CD4-positive, alpha-beta T cell treated with Interleukin-1 beta for 1 hour (primary cell): Measurements from ENCODE around the gene LMAN1.

Source experiments
- DNase-seq, 2 donors: peaks; one replicate each; pipeline ENCODE4 v3.0.0-alpha.2; 2020 to 2022

The LMAN1 gene, protein sequence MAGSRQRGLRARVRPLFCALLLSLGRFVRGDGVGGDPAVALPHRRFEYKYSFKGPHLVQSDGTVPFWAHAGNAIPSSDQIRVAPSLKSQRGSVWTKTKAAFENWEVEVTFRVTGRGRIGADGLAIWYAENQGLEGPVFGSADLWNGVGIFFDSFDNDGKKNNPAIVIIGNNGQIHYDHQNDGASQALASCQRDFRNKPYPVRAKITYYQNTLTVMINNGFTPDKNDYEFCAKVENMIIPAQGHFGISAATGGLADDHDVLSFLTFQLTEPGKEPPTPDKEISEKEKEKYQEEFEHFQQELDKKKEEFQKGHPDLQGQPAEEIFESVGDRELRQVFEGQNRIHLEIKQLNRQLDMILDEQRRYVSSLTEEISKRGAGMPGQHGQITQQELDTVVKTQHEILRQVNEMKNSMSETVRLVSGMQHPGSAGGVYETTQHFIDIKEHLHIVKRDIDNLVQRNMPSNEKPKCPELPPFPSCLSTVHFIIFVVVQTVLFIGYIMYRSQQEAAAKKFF

DNA sequence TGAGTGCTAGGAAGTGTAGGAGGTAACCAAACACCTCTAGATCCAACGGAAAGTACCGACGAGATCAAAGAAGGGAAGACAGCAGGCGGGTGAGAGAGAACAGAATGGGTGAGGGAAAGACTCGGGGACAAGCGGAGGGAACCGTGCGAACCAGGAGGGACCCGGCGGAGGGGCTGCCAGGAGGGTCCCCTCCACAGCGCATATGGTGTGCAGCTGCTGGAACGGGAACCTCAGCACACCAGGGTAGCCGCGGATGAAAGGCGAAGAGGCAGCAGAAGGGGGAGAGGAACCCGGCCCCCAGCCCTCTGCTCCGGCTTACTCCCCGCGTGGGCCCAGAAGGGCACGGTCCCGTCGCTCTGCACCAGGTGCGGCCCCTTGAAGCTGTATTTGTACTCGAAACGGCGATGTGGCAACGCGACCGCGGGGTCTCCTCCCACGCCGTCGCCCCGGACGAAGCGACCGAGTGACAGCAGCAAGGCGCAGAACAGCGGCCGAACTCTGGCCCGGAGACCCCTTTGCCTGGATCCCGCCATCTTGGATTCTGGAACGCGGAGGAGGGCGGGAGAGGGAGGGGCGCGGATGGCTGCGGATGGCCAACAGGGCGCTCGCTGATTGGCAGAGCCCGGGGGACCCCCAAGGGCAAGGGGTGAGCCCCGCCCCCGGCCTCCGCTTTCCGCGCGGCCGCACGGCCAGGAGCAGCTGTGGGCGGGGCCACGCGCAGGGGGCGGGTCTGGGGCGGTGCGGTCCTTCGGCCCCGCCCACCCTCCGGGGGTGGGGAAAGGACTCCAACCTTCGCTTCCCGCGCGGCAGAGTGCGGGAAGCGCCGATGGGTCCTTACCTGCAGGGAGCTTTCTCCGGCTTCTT is at the start of gene LMAN1:
LMAN1 (minus strand) TSS at position 554 of the 864 bp plus-strand sequence; CDS start at position 533, 21 bp downstream.
- peak; percentile 93 to 94 for DNase-seq

DNA sequence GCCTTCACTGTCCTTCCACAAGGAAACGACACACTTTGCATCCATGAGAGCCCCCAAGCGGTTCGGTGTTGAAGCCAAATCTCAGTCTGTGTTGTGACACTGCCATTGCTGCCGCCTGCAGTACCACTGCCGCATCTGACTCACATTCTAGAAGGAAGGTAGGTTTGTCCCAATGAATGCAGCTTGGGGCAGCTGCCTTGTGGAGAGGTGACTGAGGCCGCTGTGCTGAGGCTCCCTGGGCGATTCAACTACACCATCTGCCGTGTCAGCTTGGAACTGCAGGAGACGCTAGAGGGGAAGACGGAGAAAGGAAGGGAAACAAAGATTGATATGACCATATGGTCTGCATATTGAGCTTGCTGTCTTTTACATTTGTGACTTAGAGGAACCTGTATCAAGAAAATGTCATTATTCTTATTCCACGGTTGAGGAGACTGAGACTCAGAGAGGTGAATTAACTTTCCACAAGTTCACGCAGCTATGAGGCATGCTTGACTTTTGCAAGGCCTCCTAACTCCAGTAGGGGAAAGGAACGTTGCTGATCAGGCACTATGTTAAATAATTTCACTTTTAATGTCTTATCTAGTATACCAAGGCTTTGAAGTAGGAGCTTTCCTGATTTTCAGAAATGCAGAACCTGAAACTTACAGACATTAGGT is 43.5 kb upstream of the LMAN1 start:
- peak; percentile 59 to 65 for DNase-seq

DNA sequence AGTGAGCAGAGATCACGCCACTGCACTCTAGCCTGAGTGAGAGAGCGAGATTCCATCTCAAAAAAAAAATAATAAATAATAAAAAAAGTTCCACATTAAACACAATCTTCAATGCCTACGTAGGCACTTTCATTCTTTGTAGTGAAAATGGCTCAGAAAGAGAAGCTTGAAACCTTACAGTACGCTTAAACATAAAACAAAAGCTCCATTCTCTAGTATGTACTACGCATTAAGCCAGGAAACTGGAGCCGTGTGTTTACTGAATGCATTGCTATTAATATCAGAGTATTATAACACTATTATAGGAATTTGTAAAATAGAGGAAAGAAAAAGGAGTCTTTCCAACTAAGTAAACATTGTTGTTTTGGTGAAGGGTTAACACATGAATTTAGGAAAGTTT is 41.3 kb upstream of the LMAN1 start:
- DNase-seq, result no peak

DNA sequence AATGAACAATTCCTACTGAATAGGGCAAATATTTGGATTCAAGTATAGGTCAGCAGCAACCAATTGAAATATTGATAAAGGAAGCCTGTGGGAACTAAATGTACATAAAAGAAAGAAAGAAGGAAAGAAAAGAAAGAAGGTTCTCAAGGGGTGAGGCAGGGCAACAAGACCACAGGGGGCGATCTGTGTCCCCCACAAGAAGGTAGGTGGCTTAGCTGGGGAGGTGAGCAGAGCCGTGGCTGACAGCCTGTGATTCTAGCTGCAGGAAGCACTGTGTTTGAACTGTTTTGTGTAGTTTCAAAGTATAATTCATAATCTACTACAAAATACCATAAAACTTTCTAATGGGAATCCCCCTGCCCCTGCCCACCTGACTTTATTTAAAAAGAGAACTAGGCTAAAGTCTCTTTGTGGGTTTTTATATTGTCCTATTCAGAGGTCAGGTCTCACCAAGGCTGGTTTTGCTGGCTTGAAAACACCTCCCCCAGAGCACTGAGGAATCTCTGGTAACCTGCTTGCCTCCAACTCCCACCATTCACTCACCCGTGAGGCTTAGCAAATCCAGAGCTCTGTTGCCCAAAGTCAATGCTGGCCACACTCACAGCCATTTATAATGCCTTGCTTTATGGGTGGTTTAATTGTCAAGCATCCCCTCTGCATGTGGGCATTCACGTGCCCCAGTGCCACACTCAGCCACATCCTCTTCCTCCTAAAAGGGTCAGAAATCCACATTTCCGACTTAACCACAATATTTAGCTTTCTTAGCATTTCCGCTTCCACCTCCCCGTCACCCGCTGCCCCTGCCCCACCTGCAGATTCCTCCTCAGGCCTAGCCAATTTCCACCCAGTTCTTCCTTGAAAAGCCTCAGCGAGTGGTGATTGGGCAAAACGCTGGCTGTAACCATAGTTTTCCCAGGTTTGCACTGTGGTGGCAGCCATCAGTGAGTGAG is 36.4 kb upstream of the LMAN1 start:
- DNase-seq, result no peak

DNA sequence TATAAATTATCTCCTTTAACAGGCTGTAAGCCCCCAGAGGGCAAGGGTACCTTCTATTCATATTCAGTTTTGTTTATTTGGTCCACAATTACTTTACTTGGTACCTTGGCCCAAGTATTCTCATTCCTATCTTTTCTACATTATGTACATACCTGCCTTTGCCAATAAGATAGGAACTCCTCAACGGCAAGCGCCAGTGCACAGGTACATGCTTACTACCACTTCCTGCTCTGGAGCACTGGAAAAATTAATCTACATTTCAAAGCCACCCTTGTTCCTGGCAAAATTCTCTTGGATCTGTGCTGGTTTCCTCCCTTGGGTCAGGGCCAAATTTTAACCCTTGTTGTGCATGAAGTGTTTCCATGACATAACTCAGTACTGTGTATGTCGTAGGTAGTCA is 34.3 kb upstream of the LMAN1 start:
- no peak for DNase-seq

DNA sequence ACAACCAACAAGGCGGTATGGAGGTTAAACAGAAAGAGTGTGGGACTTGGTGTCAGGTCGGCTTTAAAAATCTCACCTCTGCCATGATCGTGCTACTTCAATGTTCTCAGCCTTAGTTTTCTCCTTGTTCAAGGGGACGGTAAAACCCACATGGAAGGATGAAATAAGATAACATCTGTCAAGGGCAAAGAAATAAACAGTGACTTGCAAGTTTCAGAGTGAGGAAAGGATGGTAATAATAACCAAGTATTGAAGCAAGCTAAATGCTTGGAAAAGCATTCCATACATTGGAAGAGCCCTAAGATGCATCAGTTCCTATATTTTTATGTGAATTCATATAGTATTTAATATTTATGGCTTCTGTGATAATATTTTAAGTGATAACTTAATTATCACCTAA is 29.8 kb upstream of the LMAN1 start:
- no peak for DNase-seq

DNA sequence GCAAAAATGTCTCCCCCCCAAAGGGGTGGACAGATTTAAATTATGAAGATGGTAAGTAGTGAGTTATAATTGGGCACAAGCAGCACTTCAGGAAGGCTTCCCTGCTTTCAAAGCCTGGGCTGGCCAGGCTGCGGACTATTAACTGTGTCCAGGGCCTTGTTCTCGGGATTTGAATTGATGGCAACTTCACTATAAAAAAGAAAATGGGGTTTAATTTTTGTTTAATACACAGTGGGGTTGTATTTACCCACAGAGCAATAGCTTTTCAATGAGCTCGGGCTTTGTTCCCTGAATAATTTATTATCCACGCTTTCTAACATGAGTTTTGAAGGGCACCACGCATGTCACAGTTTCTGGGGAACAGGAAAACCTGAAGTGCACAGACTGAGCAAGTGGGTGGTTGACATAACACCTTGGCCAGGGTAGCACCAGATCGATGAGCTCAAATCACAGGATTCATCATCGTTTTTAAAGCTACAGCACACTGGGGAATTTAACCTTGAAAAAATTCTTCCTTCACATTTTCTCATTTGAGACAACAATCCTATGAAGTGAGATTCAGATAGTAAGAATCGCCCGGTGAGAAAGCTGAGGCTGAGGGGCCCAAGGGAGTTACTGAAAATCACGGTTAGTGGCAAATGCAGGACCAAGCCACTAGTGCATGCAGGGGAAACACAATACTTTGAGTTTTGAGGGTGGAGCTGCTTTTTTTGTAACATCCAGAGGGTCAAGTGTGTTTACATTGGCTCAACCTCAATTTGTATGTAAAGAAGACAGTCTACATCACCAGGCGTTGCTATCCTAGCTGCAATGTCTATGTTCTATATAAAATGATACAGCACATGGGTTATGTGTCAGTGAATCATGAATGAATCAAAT is 28.9 kb upstream of the LMAN1 start:
- DNase-seq, result no peak

DNA sequence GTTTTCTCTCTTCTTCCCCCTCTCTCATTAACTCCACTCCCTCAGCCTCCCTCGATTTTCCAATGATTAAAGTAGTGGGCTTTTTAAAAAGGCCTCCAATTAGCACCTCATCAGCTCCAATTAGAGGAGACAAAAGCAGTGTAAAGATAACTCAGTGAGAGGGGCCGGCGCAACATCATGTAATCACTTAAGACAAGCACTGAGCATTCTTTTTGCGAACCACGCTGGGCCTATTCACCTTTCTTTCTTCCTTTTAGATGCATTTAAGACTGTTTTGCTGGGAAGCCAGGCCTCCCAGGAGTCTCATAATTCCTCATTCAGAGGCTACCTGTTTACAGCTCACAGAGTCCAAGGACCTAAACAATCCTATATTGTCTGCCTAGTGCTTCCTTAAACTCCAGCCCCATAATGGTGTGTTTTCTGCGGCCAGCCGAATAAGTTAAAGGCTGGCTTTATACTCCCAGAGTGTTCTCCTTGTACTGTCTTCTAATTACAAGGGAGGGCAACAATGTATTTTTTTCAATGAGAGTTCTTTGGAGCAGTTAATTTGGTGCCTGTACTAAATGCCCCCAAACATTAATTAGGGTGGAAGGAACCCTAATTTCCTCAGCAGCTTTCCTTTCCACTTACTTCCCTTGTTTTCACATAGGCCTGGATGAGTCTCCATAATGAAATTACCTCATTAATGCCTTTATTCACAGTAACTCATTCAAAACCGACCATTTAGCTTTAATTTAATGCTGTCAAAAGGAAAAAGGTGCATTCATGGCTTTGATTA is 28.0 kb upstream of the LMAN1 start:
- no peak for DNase-seq

DNA sequence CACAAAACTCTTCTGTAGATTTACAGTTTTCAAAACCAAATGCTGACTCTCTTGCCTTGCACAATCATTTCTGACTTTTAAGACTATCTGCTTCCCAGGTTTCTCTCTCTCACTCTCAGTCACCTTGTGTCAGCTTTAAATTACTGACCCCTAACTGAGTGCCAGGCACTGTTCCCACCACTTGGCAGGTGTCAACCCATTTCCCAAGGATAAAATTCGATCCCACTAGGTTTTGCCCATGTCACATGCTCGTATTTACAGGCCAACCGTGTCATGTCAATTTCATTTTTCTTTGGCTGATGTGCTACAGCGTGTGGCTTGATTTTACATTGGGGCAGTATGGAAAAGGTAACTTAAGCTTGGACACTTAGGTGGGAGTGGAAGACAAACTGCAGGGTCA is 26.1 kb upstream of the LMAN1 start:
- DNase-seq, result no peak

DNA sequence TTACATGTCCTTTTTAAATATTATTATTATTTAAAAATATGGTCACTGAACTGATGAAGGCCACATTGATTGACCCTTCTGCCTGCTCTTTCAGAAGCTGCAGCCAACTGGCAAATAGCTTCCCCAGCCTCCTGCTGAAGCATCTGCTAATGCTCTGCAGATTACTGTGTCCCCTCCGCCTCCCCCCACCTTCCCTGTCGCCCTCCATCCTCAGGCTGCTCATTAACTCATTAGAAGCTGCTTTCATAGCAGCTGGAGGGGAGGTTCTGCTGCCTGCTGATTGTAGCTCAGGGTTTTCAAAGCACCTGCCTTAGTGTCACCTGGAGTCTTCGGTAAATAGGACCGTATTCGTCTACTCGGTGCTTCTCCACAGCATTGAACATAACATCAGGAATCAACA is 24.8 kb upstream of the LMAN1 start:
- DNase-seq, result no peak

DNA sequence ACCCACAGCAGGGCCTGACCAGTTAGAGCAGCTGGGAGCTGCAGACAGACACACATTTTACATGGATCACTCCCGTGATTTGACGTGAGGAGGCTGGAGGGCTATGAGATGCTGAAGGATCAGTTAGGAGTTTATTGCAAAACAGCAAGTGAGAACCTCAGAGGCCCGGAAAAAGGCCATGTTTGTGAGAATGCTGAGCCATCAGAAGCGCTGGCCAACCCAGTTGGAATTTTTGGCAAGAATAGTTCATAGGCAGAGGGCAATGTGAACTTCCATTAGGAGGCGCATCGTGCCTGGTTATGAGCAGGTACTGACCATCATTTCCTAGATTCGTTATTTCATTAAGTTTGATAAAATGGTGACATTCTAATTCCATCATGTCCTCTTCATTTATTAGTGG is 23.3 kb upstream of the LMAN1 start:
- no peak for DNase-seq

DNA sequence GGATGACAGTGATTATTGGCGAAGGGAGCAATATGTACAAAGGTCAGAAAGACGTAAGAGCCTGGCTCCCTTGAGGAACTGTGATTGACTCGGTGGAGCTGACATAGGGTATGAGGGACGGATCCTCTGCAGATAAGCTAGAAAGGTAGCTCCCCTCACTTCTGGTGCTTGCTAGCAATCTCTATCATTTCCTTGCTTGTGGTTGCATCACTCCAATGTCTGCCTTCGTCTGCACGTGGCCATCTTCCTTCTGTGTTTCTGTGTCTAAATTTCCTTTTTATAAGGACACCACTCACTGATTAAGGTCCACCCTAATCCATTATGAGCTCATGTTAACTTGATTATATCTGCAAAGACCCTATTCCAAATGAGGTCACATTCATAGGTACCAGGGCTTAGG is 22.9 kb upstream of the LMAN1 start:
- no peak for DNase-seq

DNA sequence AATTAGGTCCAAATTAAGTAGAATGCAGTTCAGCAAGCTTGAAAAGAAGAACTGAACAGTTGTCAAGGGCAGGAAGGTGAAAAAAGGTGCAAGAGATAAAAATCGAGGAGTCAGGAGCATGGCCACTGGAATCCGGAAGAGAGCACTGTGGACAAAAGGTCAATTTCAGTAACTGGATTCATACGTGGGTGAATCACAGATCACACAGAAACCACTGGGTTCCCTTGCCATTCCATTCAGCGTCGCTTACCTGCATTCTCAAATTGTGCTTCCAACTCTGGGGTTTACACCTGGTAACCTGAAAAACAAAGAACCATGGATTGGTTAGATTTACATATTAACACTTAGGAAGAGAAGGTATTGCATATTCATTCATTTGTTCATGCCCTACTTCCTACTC is 21.6 kb upstream of the LMAN1 start:
- DNase-seq, result no peak

DNA sequence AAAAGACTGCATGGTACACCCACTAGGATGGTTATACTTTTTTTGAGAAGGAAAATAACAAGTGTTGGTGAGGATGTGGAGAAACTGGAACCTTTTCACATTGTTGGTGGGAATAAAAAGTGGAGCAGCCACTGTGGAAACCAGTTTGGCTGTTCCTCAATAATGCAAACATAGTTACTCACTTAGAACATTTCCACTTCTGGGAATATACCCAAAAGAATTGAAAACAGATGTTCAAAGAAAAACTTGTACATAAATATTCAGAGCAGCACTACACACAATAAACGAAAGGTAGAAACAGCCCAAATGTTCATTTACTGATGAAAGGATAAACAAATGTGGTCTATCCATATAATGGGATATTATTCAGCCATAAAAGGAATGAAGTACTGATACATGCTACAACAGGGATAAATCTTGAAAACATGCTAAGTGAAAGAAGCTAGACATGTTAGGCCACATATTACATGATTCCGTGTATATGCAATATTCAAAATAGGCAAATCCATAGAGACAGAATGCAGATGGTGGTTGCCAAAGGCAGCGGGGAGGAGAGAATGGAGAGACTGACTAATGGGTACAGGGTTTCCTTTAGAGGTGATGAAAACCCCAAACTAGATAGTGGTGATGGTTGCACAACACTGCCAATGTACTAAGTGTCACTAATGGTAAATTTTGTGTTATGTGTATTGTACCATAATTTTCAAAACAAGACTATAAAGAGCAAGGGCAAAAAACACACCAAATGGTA is 20.9 kb upstream of the LMAN1 start:
- no peak for DNase-seq

DNA sequence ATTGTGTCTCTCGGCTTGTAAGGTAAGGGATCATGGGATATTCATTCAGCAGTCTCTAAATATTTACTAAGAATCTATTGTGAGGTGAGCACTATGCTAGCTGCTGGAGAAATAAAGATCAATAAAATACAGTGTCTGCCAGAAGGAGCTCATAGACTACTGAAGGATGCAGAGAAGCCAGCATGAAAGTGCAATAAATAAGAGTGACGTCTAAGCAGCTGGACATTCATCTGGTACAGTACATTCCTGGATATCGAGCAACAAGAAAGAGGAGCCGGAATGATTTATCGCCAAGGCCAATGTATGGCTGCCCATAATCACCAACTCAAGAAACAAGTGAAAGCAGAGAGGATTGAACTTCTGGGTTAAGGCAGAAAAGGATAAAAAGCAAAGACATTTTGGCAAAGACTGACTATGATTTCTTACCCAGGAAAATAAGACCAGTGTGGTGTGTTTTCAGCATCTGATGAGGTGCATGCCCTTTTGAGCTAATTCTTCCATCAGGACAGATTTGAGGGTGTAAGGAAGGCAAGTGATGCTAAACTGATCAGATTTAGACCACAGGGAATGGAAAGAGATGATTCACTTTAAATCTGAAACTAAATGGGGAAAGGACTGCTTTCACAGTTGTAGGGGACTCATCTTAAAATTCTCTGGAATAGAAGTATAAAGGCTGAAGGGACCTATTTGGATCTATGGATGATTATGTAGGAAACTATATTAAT is 18.7 kb upstream of the LMAN1 start:
- no peak for DNase-seq

DNA sequence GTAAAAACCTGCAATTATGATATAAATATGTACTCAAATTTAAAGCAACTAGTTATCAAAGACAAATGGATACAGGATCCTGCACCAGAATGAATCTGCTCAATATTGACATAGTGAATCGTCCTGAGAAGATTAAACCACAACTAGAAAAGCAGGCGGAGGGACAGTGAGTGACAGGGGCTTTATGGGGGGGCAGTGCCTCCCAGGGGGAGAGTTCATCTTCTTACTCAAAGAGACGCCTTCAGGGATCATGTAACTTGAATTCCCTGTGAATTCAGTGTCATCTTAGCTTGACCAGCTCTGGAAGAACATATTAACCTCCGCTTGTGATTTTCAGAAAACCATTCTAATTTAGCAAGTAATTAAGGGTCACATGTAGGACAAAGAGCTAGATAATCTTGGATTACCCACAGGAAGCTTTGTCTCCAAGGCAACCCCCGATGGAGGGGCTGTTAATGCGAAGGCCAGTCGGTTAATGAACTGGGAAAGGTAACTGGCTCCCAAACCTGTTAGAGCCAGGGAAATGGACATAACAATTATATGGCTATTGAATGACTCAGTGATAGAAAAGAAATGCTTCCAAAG is 17.4 kb upstream of the LMAN1 start:
- DNase-seq, result no peak

DNA sequence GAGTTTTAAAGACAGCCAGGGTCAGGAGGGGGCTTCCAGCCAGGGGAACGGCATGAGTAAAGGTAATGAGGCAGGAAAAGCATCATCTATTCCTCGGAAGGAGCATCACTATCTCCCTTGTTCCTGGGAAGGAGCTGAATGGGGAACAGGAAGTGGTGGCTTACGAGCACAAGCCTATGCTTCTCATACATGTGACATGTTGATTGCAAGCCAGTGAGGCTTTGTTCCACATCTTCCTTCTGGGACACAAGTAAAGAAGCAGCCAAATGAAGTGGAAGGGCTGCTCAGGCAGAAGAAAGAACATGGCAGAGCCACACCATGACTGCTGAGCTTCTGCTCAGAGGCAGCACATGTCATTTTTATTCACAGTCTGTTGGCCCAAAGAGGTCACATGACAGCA is 15.1 kb upstream of the LMAN1 start:
- no peak for DNase-seq

DNA sequence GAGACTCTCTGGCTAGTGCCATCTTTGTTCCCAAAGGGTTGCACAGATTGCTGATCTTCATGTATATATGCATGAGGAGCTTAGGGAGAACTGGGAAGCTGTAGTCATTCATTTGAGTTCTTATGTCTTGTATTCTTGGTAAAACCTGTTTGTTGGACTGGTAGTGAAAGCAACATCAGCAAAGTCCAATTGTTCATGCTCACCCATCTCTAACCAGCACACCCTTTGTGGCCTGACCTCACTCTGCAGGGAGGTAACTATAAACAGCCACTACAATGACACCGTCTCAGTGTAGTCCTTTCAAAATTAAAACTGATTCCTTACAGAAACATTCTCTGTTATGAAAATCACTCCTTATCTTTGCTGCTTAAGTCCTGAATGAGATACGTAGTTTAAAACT is 13.9 kb upstream of the LMAN1 start:
- DNase-seq, result no peak
